K562 (cell line): ENCODE measurements around the gene VPS45. TPM values are rescaled to one million over a fixed set of nuclear protein-coding genes. Genes with fewer than 3 reads are reported as not detected.

Experiments
- ATAC-seq: fragments of 200-7000 bp; cut with Tn5 transposase; 3 replicates; pipeline ENCODE4 v1.9.1; 2020; ENCODE audit warnings: moderate library complexity
- BruUV-seq: library from RNA; stranded (reverse); fragments of 400-500 nt; replicated peaks from 2 replicates; lab custom pipeline; 2021; lab: Mats Ljungman, UMichigan
- CTCF ChIA-PET: fragments of 300-600 bp; formaldehyde crosslinking; extraction: SDS; loops from one replicate; lab custom pipeline; 2021; ENCODE audit warnings: low intra/inter-chr PET ratio; lab: Yijun Ruan, JAX
- POLR2A ChIA-PET: fragments of 300-600, 350-650 bp; sonication (Branson Sonifier 250); formaldehyde crosslinking; extraction: SDS; loops from one replicate; lab custom pipeline; 2021; ENCODE audit warnings: antibody characterized with exemption, inconsistent platforms; lab: Yijun Ruan, JAX
- DNase-seq, 4 experiments: peaks; one replicate each; pipeline versions ENCODE4 v3.0.0 to v3.0.0-alpha.2; 2011 to 2018; ENCODE audit warnings: low spot score in 3 of 4, mixed read lengths in 3 of 4; ENCODE audit errors: extremely low read depth in 1 of 4
- FAIRE-seq: peaks from 2 replicates; lab custom pipeline; 2011; peaks lifted over from hg19 to GRCh38; lab: Jason Lieb, UNC
- H2AFZ ChIP-seq: 2 replicates; pipeline ENCODE4 v1.6.0; 2011; ENCODE audit warnings: low read depth, low read length, control low read depth, inconsistent platforms
- H3K27ac ChIP-seq: fragments of 200-600 bp; 3 replicates; pipeline ENCODE4 v1.8.0; 2011; ENCODE audit warnings: low read depth, mild to moderate bottlenecking, control low read depth, inconsistent platforms, low read length, moderate library complexity, mixed read lengths; ENCODE audit errors: extremely low read depth
- H3K27me3 ChIP-seq, 2 experiments: fragments of 300-600 bp in 1 of 2; 2 replicates in 1 of 2; 3 replicates in 1 of 2; pipeline versions ENCODE4 v1.6.0 to v1.8.0; 2011; ENCODE audit warnings: inconsistent platforms in 2 of 2, low read length in 2 of 2, mild to moderate bottlenecking in 1 of 2, mixed read lengths in 1 of 2, moderate library complexity in 1 of 2; ENCODE audit not compliant: control insufficient read depth in 2 of 2, insufficient read depth in 2 of 2
- H3K36me3 ChIP-seq: fragments of 300-600 bp; 3 replicates; pipeline ENCODE4 v1.8.0; 2011; ENCODE audit warnings: mild to moderate bottlenecking, low read length, inconsistent platforms; ENCODE audit not compliant: control insufficient read depth, insufficient read depth
- H3K4me1 ChIP-seq, 2 experiments: fragments of 200-600 bp in 1 of 2; replicated peaks in 1 of 2; 2 replicates in 1 of 2; 3 replicates in 1 of 2; pipeline versions ENCODE4 v1.5.1 to v1.8.0; 2011; ENCODE audit warnings: inconsistent platforms in 2 of 2, low read length in 2 of 2, mild to moderate bottlenecking in 1 of 2, mixed read lengths in 1 of 2, moderate library complexity in 1 of 2; ENCODE audit not compliant: control insufficient read depth in 2 of 2, insufficient read depth in 2 of 2
- H3K4me2 ChIP-seq: 2 replicates; pipeline ENCODE4 v1.6.1; 2011; ENCODE audit warnings: low read length, control low read depth, inconsistent platforms, mixed read lengths; ENCODE audit not compliant: insufficient read depth
- H3K4me3 ChIP-seq: fragments of 200-600 bp; sonication (generic), shearing (Covaris generic); 2 replicates; pipeline ENCODE4 v1.5.1; 2016; ENCODE audit warnings: control low read depth, inconsistent platforms
- H3K79me2 ChIP-seq: fragments of 200-600 bp; 3 replicates; pipeline ENCODE4 v1.8.0; 2011; ENCODE audit warnings: low read length, inconsistent platforms; ENCODE audit not compliant: control insufficient read depth, insufficient read depth
- H3K9ac ChIP-seq, 2 experiments: 2 replicates each; pipeline versions ENCODE4 v1.6.0 to v1.6.1; 2011; ENCODE audit warnings: low read depth in 2 of 2, low read length in 2 of 2, control low read depth in 1 of 2, inconsistent platforms in 1 of 2, mild to moderate bottlenecking in 1 of 2, mixed read lengths in 1 of 2; ENCODE audit not compliant: insufficient read depth in 1 of 2
- H3K9me1 ChIP-seq: one replicate; pipeline ENCODE4 v1.6.0; 2011; ENCODE audit warnings: inconsistent platforms, mild to moderate bottlenecking, low read length, moderate library complexity; ENCODE audit not compliant: control insufficient read depth, insufficient read depth
- H3K9me3 ChIP-seq: replicated peaks from 2 replicates; pipeline ENCODE4 v1.5.1; 2011; ENCODE audit warnings: low read depth, low read length, inconsistent platforms; ENCODE audit not compliant: control insufficient read depth, insufficient read depth
- H4K20me1 ChIP-seq: replicated peaks from 2 replicates; pipeline ENCODE4 v1.6.1; 2011; ENCODE audit warnings: low read length, inconsistent platforms, mixed read lengths; ENCODE audit not compliant: control insufficient read depth, insufficient read depth
- ZFP30 ChIP-seq: fragments of 250-450 bp; sonication (Bioruptor Pico); IDR thresholded peaks from 2 replicates; pipeline ENCODE4 v1.8.0; 2022; ENCODE audit warnings: moderate library complexity, mild to moderate bottlenecking, inconsistent platforms, borderline replicate concordance
- WGBS: fragments of 100-300 bp; shearing (Covaris generic); methylation state at CpG from one replicate; pipeline ENCODE4 v1.1.6; 2016; ENCODE audit warnings: low coverage, mixed read lengths; ENCODE audit not compliant: insufficient coverage; ENCODE audit errors: missing lambda C conversion rate; 5-methylcytosine and 5-hydroxymethylcytosine counted together
- in situ Hi-C: fragments of 300-500 bp; cut with MboI; formaldehyde crosslinking; loops from 4 replicates; pipeline ENCODE4 v1.15.0; 2018; ENCODE audit warnings: inconsistent platforms, mixed read lengths
- intact Hi-C: fragments of 100-400 bp; cut with micrococcal nuclease; formaldehyde crosslinking; loops from 2 replicates; pipeline ENCODE4 v1.14.2; 2022
- polyA plus RNA-seq, 8 experiments: library from polyadenylated mRNA; depleted of rRNA in 4 of 8; stranded (reverse) in 5 of 8; unstranded in 3 of 8; fragments of >200 nt; fragmentation: Nextera tagmentation in 2 of 8; fragmentation: Illumina TruSeq in 1 of 8; extraction: Ambion mirVana in 2 of 8; extraction: Trizol in 1 of 8; gene quantifications; 2 replicates each; pipeline versions ENCODE4 v1.2.1 to v1.2.3, GENCODE V29; 2011 to 2014; ENCODE audit warnings: inconsistent platforms in 1 of 8, missing spikeins in 1 of 8
- total RNA-seq, 7 experiments: library from RNA; depleted of rRNA in 6 of 7; stranded (reverse); fragments of >200 nt in 6 of 7; fragmentation: Illumina TruSeq in 2 of 7; extraction: Trizol in 2 of 7; gene quantifications; 2 replicates each; pipeline versions ENCODE4 v1.2.1 to v1.2.3, GENCODE V29; 2011 to 2021; ENCODE audit warnings: low replicate concordance in 1 of 7
- TF ChIP-seq, protein P1 (sequence below): fragments of 450-650 bp; IDR thresholded peaks from 2 replicates; pipeline ENCODE4 v1.6.1; 2017; ENCODE audit warnings: antibody characterized with exemption
- TF ChIP-seq, protein P2 (sequence below): fragments of 200-800 bp; sonication (Bioruptor generic); IDR thresholded peaks from 2 replicates; pipeline ENCODE4 v1.6.1; 2017; ENCODE audit warnings: missing genetic modification characterization, missing compliant biosample characterization

The VPS45 gene
- total and polyA plus RNA-seq, 9 of the 15 experiments (the other 6 are each of a cell fraction or from before 2014, with no cell fraction given) = 17.9 to 48.2 (median 34.4) TPM

DNA sequence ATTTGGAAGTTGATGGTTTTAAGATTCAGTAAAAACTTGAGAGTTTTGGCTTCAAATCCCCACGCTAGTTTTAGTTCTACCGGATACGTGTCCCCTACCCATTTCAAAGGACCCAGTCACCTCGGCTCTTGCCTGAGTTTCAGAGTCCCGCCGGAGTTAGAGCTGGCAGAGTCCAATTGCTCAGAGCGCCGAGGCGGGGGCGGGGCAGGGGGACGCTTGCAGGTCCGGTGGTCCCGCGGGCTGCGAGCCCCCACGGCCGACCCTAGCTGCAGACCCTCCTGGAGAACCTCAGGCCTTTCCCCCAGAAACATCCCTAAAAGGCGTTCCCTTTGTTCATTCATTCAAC lies 765 bp upstream of the VPS45 start (continued):
- TF ChIP-seq, protein P1, sequence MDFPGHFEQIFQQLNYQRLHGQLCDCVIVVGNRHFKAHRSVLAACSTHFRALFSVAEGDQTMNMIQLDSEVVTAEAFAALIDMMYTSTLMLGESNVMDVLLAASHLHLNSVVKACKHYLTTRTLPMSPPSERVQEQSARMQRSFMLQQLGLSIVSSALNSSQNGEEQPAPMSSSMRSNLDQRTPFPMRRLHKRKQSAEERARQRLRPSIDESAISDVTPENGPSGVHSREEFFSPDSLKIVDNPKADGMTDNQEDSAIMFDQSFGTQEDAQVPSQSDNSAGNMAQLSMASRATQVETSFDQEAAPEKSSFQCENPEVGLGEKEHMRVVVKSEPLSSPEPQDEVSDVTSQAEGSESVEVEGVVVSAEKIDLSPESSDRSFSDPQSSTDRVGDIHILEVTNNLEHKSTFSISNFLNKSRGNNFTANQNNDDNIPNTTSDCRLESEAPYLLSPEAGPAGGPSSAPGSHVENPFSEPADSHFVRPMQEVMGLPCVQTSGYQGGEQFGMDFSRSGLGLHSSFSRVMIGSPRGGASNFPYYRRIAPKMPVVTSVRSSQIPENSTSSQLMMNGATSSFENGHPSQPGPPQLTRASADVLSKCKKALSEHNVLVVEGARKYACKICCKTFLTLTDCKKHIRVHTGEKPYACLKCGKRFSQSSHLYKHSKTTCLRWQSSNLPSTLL = no peak

DNA sequence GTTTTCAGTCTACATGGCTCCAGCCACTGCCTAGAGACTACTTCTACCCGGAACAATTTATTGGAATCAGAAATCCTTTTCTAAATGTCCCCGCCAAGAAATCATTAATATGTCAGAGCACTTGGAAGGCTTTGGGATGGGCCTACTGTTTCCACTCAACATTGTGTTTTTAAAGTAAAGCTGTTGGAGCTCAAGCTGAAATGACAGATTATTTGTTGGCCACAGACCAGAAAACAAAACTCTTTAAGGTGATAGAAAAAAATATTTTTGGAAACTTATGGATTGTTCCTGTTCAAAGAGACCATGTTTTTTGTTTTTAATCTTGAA lies 496 bp downstream of the VPS45 start:
- no peak for TF ChIP-seq ZFP30 (CRISPR knock-in tag)
- TF ChIP-seq, protein P2, sequence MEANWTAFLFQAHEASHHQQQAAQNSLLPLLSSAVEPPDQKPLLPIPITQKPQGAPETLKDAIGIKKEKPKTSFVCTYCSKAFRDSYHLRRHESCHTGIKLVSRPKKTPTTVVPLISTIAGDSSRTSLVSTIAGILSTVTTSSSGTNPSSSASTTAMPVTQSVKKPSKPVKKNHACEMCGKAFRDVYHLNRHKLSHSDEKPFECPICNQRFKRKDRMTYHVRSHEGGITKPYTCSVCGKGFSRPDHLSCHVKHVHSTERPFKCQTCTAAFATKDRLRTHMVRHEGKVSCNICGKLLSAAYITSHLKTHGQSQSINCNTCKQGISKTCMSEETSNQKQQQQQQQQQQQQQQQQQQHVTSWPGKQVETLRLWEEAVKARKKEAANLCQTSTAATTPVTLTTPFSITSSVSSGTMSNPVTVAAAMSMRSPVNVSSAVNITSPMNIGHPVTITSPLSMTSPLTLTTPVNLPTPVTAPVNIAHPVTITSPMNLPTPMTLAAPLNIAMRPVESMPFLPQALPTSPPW (CRISPR knock-in tag) = peak; percentile 0; the same call in 1 of the 2 replicates
- in situ Hi-C loops = no loop called here
- CTCF ChIA-PET = interaction anchor here (1.2 to 1.6 kb wide), 2 partner anchors 101 to 106 kb away, joined by 3 to 5 read pairs; no protein-coding TSS in a partner anchor
- FAIRE-seq (peak; percentile 11), ATAC-seq (no peak), DNase-seq (no peak)
- Histone ChIP-seq H3K36me3 (peaks cover 22% of the 10 kb centered on the region; the same call in 2 of the 3 replicates), H3K9me3 (no peaks in the 10 kb centered on the region), H3K4me3 (peak overlapping the region; percentile 47), H3K79me2 (peaks cover 33% of the 10 kb centered on the region), H3K9ac (peak overlapping the region; percentile 72 to 90), H3K9me1 (no peaks in the 10 kb centered on the region), H3K27ac (peak overlapping the region; percentile 75), H3K4me2 (peak overlapping the region; percentile 88), H4K20me1 (no peaks in the 10 kb centered on the region), H2AFZ (peak overlapping the region; percentile 98), H3K4me1 (peaks cover 9 to 14% of the 10 kb centered on the region in 2 experiments; a peak in 3 of 5 replicates), H3K27me3 (no peaks in the 10 kb centered on the region)
- intact Hi-C loops = loop anchor here (5.0 kb wide), 1 partner anchor 119 kb away; no protein-coding TSS in a partner anchor
- BruUV-seq = TSS peak; percentile 85
- POLR2A ChIA-PET = interaction anchor here (0.7 to 2.2 kb wide), 4 partner anchors 82 to 181 kb away, joined by 3 to 19 read pairs (median 4); partner anchors contain the start of gene PLEKHO1
- WGBS = 0% methylated on average over 2 of the region's 2 CpGs
